ENCODE measurements around the gene TBL3. TPM values are rescaled to one million over a fixed set of nuclear protein-coding genes. Genes with fewer than 3 reads are reported as not detected.

Gene TBL3
- total and polyA plus RNA-seq, 2 of the 8 experiments (the other 6 are each of a cell fraction or from before 2014, with no cell fraction given) = 65.8 to 137 TPM

DNA sequence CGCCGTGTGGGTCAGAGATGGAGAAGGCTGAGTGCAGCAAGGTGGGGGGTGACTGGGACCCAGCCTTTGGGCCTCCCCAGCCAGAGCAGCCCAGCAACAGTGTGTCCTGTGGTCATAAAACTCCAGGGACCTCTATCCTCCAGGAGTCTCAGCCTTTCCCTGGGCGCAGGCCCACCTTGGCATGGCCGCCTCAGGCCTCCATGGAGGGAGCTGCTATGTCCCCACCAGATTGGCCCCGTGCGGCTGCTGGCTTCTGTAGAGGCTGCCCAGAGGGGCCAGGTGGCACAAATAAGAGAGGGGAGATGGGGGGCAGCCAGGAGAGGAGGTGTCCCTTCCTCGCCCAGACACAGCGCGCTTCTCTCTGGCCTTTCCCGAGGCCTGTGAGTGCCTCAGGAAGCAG lies 15.3 kb downstream of the TBL3 start (continued):
- TF ChIP-seq NANOG (IDR thresholded peaks at IDR 0.05; ENCODE audit: insufficient read depth, low read depth, low read length, poor library complexity, severe bottlenecking) = no peak
- TF ChIP-seq KDM1A (IDR thresholded peaks at IDR 0.05; ENCODE audit: borderline replicate concordance, low read length) = no peak
- TF ChIP-seq EGR1 (IDR thresholded peaks at IDR 0.05; ENCODE audit: borderline replicate concordance, low read depth, low read length) = no peak
- no peak for TF ChIP-seq CEBPB (IDR thresholded peaks at IDR 0.05; ENCODE audit: low read depth, low read length)
- no peak for TF ChIP-seq SIN3A (conservative IDR thresholded peaks at IDR 0.05 in 1 of 2, IDR thresholded peaks at IDR 0.05 in 1 of 2; ENCODE audit: low read depth in 1 of 2, low read length in 2 of 2)
- TF ChIP-seq CBX5 (IDR thresholded peaks at IDR 0.05; ENCODE audit: low read depth, low read length) = no peak
- TF ChIP-seq, protein P1, sequence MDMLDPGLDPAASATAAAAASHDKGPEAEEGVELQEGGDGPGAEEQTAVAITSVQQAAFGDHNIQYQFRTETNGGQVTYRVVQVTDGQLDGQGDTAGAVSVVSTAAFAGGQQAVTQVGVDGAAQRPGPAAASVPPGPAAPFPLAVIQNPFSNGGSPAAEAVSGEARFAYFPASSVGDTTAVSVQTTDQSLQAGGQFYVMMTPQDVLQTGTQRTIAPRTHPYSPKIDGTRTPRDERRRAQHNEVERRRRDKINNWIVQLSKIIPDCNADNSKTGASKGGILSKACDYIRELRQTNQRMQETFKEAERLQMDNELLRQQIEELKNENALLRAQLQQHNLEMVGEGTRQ (IDR thresholded peaks at IDR 0.05; ENCODE audit: low read length) = no peak

All from H1 (cell line).